HEK293 (cell line): Measurements from ENCODE around the gene TNKS1BP1.

Experiments
- CTCF ChIP-seq: fragments of 450-650 bp; formaldehyde crosslinking; IDR thresholded peaks from 2 replicates; pipeline ENCODE4 v1.5.1; 2016; ENCODE audit warnings: missing biosample characterization, missing genetic modification characterization
- ZEB2 ChIP-seq: fragments of 450-650 bp; formaldehyde crosslinking; IDR thresholded peaks from 2 replicates; pipeline ENCODE4 v1.5.1; 2016; ENCODE audit warnings: missing biosample characterization, missing genetic modification characterization
- ZNF184 ChIP-seq: fragments of 450-650 bp; IDR thresholded peaks from 2 replicates; pipeline ENCODE4 v1.5.1; 2018; ENCODE audit warnings: missing biosample characterization, mild to moderate bottlenecking, missing genetic modification characterization
- ZNF292 ChIP-seq: fragments of 450-650 bp; formaldehyde crosslinking; IDR thresholded peaks from 2 replicates; pipeline ENCODE4 v1.5.1; 2016; ENCODE audit warnings: low read depth, missing biosample characterization, missing genetic modification characterization, borderline replicate concordance
- ZNF341 ChIP-seq: fragments of 450-650 bp; formaldehyde crosslinking; IDR thresholded peaks from 2 replicates; pipeline ENCODE4; 2016; ENCODE audit warnings: low read depth, missing biosample characterization, missing genetic modification characterization
- ZNF707 ChIP-seq: fragments of 450-650 bp; formaldehyde crosslinking; IDR thresholded peaks from 2 replicates; pipeline ENCODE4 v1.5.1; 2016; ENCODE audit warnings: missing biosample characterization, missing genetic modification characterization

GRCh38 chr11:57359396-57359795 lies 34.6 kb upstream of the TNKS1BP1 start:
- TF ChIP-seq CTCF (tag by site-specific recombination): no peak
- TF ChIP-seq ZNF184 (tag by site-specific recombination): no peak
- TF ChIP-seq ZEB2 (tag by site-specific recombination): no peak
- no peak for TF ChIP-seq ZNF707 (tag by site-specific recombination)
- no peak for TF ChIP-seq ZNF292
- no peak for TF ChIP-seq ZNF341
